BJ (cell line): ENCODE measurements around the gene RXFP3. TPM values are rescaled to one million over a fixed set of nuclear protein-coding genes. Genes with fewer than 3 reads are reported as not detected.

Experiments used
- CTCF ChIA-PET: fragments of 350-600 bp; formaldehyde crosslinking; extraction: SDS; loops from one replicate; lab custom pipeline; 2021; ENCODE audit warnings: antibody characterized with exemption, inconsistent platforms; lab: Yijun Ruan, JAX
- POLR2A ChIA-PET: fragments of 300-600 bp; sonication (Branson Sonifier 250); formaldehyde crosslinking; extraction: SDS; loops from one replicate; lab custom pipeline; 2021; ENCODE audit warnings: antibody characterized with exemption; lab: Charles Lee
- DNase-seq: peaks from one replicate; pipeline ENCODE4 v3.0.0-alpha.2; 2011; ENCODE audit warnings: low read depth
- H3K27me3 ChIP-seq: 2 replicates; pipeline ENCODE4 v1.6.0; 2011; ENCODE audit warnings: low read length; ENCODE audit not compliant: control insufficient read depth, insufficient read depth
- H3K36me3 ChIP-seq: 2 replicates; pipeline ENCODE4 v1.5.1; 2011; ENCODE audit warnings: low read length; ENCODE audit not compliant: control insufficient read depth, insufficient read depth
- H3K4me3 ChIP-seq: 2 replicates; pipeline ENCODE4 v1.5.1; 2011; ENCODE audit warnings: low read depth, mild to moderate bottlenecking, control low read depth, low read length
- CTCF ChIP-seq: IDR thresholded peaks from 2 replicates; pipeline ENCODE4 v1.5.1; 2011; ENCODE audit warnings: low read depth, mild to moderate bottlenecking, control low read depth, inconsistent platforms, low read length, moderate library complexity; ENCODE audit not compliant: insufficient read depth
- polyA plus RNA-seq: library from polyadenylated mRNA; depleted of rRNA; stranded (reverse); fragments of >200 nt; gene quantifications from 2 replicates; pipeline ENCODE4 v1.2.3, GENCODE V29; 2011

The RXFP3 gene
- polyA plus RNA-seq, 1 experiment, result not detected

GRCh38 chr5:33969572-33970452 is 33.6 kb downstream of the RXFP3 start:
- peaks cover 4% of the 10 kb centered on the region; the same call in 1 of the 2 replicates for H3K27me3 ChIP-seq
- H3K36me3 ChIP-seq, result no peaks in the 10 kb centered on the region
- peak; percentile 84 for TF ChIP-seq CTCF
- CTCF ChIA-PET, result interaction anchor here (0.7 to 6.6 kb wide), 36 partner anchors 8 to 546 kb away, joined by 3 to 83 read pairs (median 4); partner anchors contain the start of genes ADAMTS12, RXFP3 and TARS1
- DNase-seq, result no peak
- POLR2A ChIA-PET, result interaction anchor here (1.0 kb wide), 1 partner anchor 529 kb away, joined by 4 read pairs; the partner anchor contains the start of gene TARS1
- H3K4me3 ChIP-seq, result no peak overlapping the region

GRCh38 chr5:33973271-33973670 is 37.1 kb downstream of the RXFP3 start:
- Histone ChIP-seq H3K36me3 (no peaks in the 10 kb centered on the region), H3K27me3 (peaks cover 4% of the 10 kb centered on the region), H3K4me3 (no peak overlapping the region)
- POLR2A ChIA-PET, result no interaction called here
- CTCF ChIA-PET, result no interaction called here
- DNase-seq, result no peak
- no peak for TF ChIP-seq CTCF

GRCh38 chr5:33975852-33976251 is 39.7 kb downstream of the RXFP3 start:
- no peak for DNase-seq
- Histone ChIP-seq H3K27me3 (peaks cover 4% of the 10 kb centered on the region), H3K4me3 (no peak overlapping the region), H3K36me3 (no peaks in the 10 kb centered on the region)
- POLR2A ChIA-PET, result no interaction called here
- TF ChIP-seq CTCF, result no peak
- CTCF ChIA-PET, result interaction anchor here (1.5 to 1.6 kb wide), 2 partner anchors 540 to 542 kb away, joined by 3 to 4 read pairs; no protein-coding TSS in a partner anchor

- CTCF ChIA-PET, result interaction anchor here (0.7 to 1.6 kb wide), 3 partner anchors 42 to 543 kb away, joined by 3 to 4 read pairs (median 3); no protein-coding TSS in a partner anchor
- no peaks in the 10 kb centered on the region for H3K36me3 ChIP-seq
- TF ChIP-seq CTCF, result no peak
- no peak overlapping the region for H3K4me3 ChIP-seq
- DNase-seq, result no peak
- POLR2A ChIA-PET, result no interaction called here
- peaks cover 4% of the 10 kb centered on the region for H3K27me3 ChIP-seq
Observed at GRCh38 chr5:33976307-33976706, 40.1 kb downstream of the RXFP3 start.

- TF ChIP-seq CTCF, result no peak
- Histone ChIP-seq H3K27me3 (peaks cover 1% of the 10 kb centered on the region), H3K4me3 (no peak overlapping the region), H3K36me3 (no peaks in the 10 kb centered on the region)
- CTCF ChIA-PET, result interaction anchor here (4.9 kb wide), 1 partner anchor 8 kb away, joined by 24 read pairs; no protein-coding TSS in a partner anchor
- POLR2A ChIA-PET, result no interaction called here
- no peak for DNase-seq
Observed at GRCh38 chr5:33978306-33978705, 42.1 kb downstream of the RXFP3 start.
